Naive thymus-derived CD4-positive, alpha-beta T cell (primary cell): ENCODE results near the gene GRAMD1B. TPM values are rescaled to one million over a fixed set of nuclear protein-coding genes. Genes with fewer than 3 reads are reported as not detected.
A peak's percentile ranks its signal among the peaks of the same experiment; 100 is the strongest.

Experiments used
- ATAC-seq: fragments of 150-1000 bp; cut with Tn5 transposase; 2 replicates; pipeline ENCODE4 v1.10.0; 2021; ENCODE audit warnings: mild to moderate bottlenecking, moderate library complexity
- CTCF ChIA-PET: fragments of 350-600 bp; sonication (Branson Sonifier 250); formaldehyde crosslinking; loops from one replicate; lab custom pipeline; 2021; ENCODE audit warnings: antibody characterized with exemption; lab: Charles Lee
- POLR2A ChIA-PET: fragments of 350-600 bp; sonication (Branson Sonifier 250); formaldehyde crosslinking; loops from one replicate; lab custom pipeline; 2021; ENCODE audit warnings: antibody characterized with exemption, inconsistent platforms; lab: Charles Lee
- DNase-seq, 9 donors: peaks; one replicate each; pipeline versions ENCODE4 v3.0.0 to v3.0.0-alpha.2; 2020 to 2022; ENCODE audit warnings: mixed read lengths in 1 of 9
- H3K27ac ChIP-seq: one replicate; pipeline ENCODE4 v1.7.0; 2013; ENCODE audit warnings: mild to moderate bottlenecking, low read depth, low read length, moderate library complexity
- H3K27me3 ChIP-seq, 2 donors: one replicate each; pipeline ENCODE4 v1.7.0; 2013; ENCODE audit warnings: low read length in 2 of 2, mild to moderate bottlenecking in 2 of 2, moderate library complexity in 2 of 2; ENCODE audit not compliant: control insufficient read depth in 2 of 2, insufficient read depth in 2 of 2
- H3K36me3 ChIP-seq, 3 experiments: 1 replicate in 2 of 3; 2 replicates in 1 of 3; pipeline ENCODE4 v1.7.0; 2013; ENCODE audit warnings: low read length in 3 of 3, mild to moderate bottlenecking in 3 of 3, moderate library complexity in 1 of 3; ENCODE audit not compliant: insufficient read depth in 3 of 3, control insufficient read depth in 2 of 3
- H3K4me1 ChIP-seq, 2 donors: one replicate each; pipeline ENCODE4 v1.7.0; 2013; ENCODE audit warnings: low read length in 2 of 2, mild to moderate bottlenecking in 2 of 2, moderate library complexity in 1 of 2; ENCODE audit not compliant: control insufficient read depth in 2 of 2, insufficient read depth in 2 of 2
- H3K4me3 ChIP-seq: 2 replicates; pipeline ENCODE4 v1.7.0; 2013; ENCODE audit warnings: mild to moderate bottlenecking, low read length
- H3K9me3 ChIP-seq, 3 experiments: 1 replicate in 2 of 3; 2 replicates in 1 of 3; pipeline ENCODE4 v1.7.0; 2013; ENCODE audit warnings: low read length in 3 of 3; ENCODE audit not compliant: control insufficient read depth in 2 of 3
- H3K27ac Mint-ChIP-seq, 9 donors: one replicate each; pipeline ENCODE4 v1.8.0; 2020 to 2022; ENCODE audit warnings: mixed read lengths in 9 of 9, mild to moderate bottlenecking in 8 of 9, moderate library complexity in 5 of 9, inconsistent platforms in 2 of 9
- H3K27me3 Mint-ChIP-seq, 5 donors: one replicate each; pipeline ENCODE4 v1.8.0; 2021 to 2022; ENCODE audit warnings: mixed read lengths in 5 of 5, mild to moderate bottlenecking in 1 of 5
- H3K36me3 Mint-ChIP-seq, 5 donors: one replicate each; pipeline ENCODE4 v1.8.0; 2020 to 2022; ENCODE audit warnings: mixed read lengths in 5 of 5, mild to moderate bottlenecking in 3 of 5, inconsistent platforms in 1 of 5
- H3K4me1 Mint-ChIP-seq, 7 donors: one replicate each; pipeline ENCODE4 v1.8.0; 2020 to 2022; ENCODE audit warnings: mixed read lengths in 7 of 7, mild to moderate bottlenecking in 3 of 7, inconsistent platforms in 1 of 7
- H3K4me3 Mint-ChIP-seq, 10 donors: one replicate each; pipeline ENCODE4 v1.8.0; 2020 to 2022; ENCODE audit warnings: mild to moderate bottlenecking in 10 of 10, mixed read lengths in 10 of 10, moderate library complexity in 6 of 10, inconsistent platforms in 2 of 10
- H3K9me3 Mint-ChIP-seq, 11 donors: one replicate each; pipeline ENCODE4 v1.8.0; 2020 to 2022; ENCODE audit warnings: mixed read lengths in 11 of 11, mild to moderate bottlenecking in 4 of 11, inconsistent platforms in 1 of 11, moderate library complexity in 1 of 11
- intact Hi-C, 2 donors: fragments of 100-400 bp; cut with micrococcal nuclease; formaldehyde crosslinking; loops; one replicate each; pipeline ENCODE4 v1.15.1; 2023
- polyA plus RNA-seq, 2 donors: library from polyadenylated mRNA; unstranded; fragments of 300-500 nt; fragmentation: Illumina TruSeq; gene quantifications; one replicate each; pipeline ENCODE4 v1.2.3, GENCODE V29; 2021
- total RNA-seq, 6 experiments: library from RNA in 5 of 6; stranded (reverse) in 5 of 6; gene quantifications; 1 replicate in 5 of 6; 2 replicates in 1 of 6; pipeline ENCODE4 v1.2.3 and lab custom pipeline; 2021 to 2026

The GRAMD1B gene
- total and polyA plus RNA-seq, 7 experiments from 2014 or later, result 1.7 to 88.9 (median 10.0) TPM

GRCh38 chr11:123479048-123479837 lies 49.2 kb downstream of the GRAMD1B start:
- no peak overlapping the region for H3K27ac ChIP-seq
- DNase-seq (no peak), ATAC-seq (peak; percentile 50)
- intact Hi-C loops, result loop anchor here (2.0 to 5.0 kb wide), 5 partner anchors 24 to 368 kb away; no protein-coding TSS in a partner anchor
- Mint-ChIP-seq H3K4me1 (peaks cover 0 to 60% (median 5%) of the 10 kb centered on the region in 7 donors), H3K27me3 (no peaks in the 10 kb centered on the region), H3K9me3 (no peaks in the 10 kb centered on the region), H3K36me3 (peaks cover 0 to 8% (median 4%) of the 10 kb centered on the region in 5 donors), H3K27ac (peak overlapping the region in 1 of 9 donors; percentile 58), H3K4me3 (peak overlapping the region in 1 of 10 donors; percentile 33)
- H3K27me3 ChIP-seq, result no peaks in the 10 kb centered on the region
- H3K36me3 ChIP-seq, result no peaks in the 10 kb centered on the region
- POLR2A ChIA-PET, result interaction anchor here (1.5 kb wide), 1 partner anchor 71 kb away, joined by 8 read pairs; no protein-coding TSS in a partner anchor
- H3K4me3 ChIP-seq, result no peak overlapping the region
- no peaks in the 10 kb centered on the region for H3K4me1 ChIP-seq
- H3K9me3 ChIP-seq, result no peaks in the 10 kb centered on the region
- CTCF ChIA-PET, result interaction anchor here (0.8 to 7.1 kb wide), 10 partner anchors 9 to 178 kb away, joined by 3 to 190 read pairs (median 4); no protein-coding TSS in a partner anchor

- ChIA-PET POLR2A (no interaction called here), CTCF (interaction anchor here (1.1 to 7.1 kb wide), 2 partner anchors 10 to 73 kb away, joined by 4 to 190 read pairs; no protein-coding TSS in a partner anchor)
- H3K4me3 Mint-ChIP-seq, result no peak overlapping the region
- DNase-seq (no peak), ATAC-seq (no peak)
- intact Hi-C loops, result no loop called here
- Histone ChIP-seq H3K27me3 (no peaks in the 10 kb centered on the region), H3K36me3 (no peaks in the 10 kb centered on the region), H3K27ac (no peak overlapping the region), H3K4me3 (no peak overlapping the region), H3K9me3 (no peaks in the 10 kb centered on the region), H3K4me1 (no peaks in the 10 kb centered on the region)
- peaks cover 0 to 63% (median 5%) of the 10 kb centered on the region in 7 donors for H3K4me1 Mint-ChIP-seq
- H3K9me3 Mint-ChIP-seq, result no peaks in the 10 kb centered on the region
- H3K27me3 Mint-ChIP-seq, result no peaks in the 10 kb centered on the region
- H3K27ac Mint-ChIP-seq, result peak overlapping the region in 1 of 9 donors; percentile 40
- H3K36me3 Mint-ChIP-seq, result peaks cover 0 to 11% (median 4%) of the 10 kb centered on the region in 5 donors
Observed at GRCh38 chr11:123480290-123480815, 50.3 kb downstream of the GRAMD1B start.

- intact Hi-C loops, result no loop called here
- Histone ChIP-seq H3K27ac (no peak overlapping the region), H3K4me1 (no peaks in the 10 kb centered on the region), H3K27me3 (no peaks in the 10 kb centered on the region), H3K4me3 (no peak overlapping the region), H3K9me3 (no peaks in the 10 kb centered on the region), H3K36me3 (no peaks in the 10 kb centered on the region)
- Mint-ChIP-seq H3K4me1 (peaks cover 0 to 58% (median 5%) of the 10 kb centered on the region in 7 donors), H3K9me3 (no peaks in the 10 kb centered on the region), H3K27me3 (no peaks in the 10 kb centered on the region), H3K4me3 (no peak overlapping the region), H3K36me3 (peaks cover 0 to 11% (median 4%) of the 10 kb centered on the region in 5 donors), H3K27ac (no peak overlapping the region)
- DNase-seq (no peak), ATAC-seq (no peak)
- CTCF ChIA-PET, result interaction anchor here (1.3 kb wide), 1 partner anchor 73 kb away, joined by 13 read pairs; no protein-coding TSS in a partner anchor
- POLR2A ChIA-PET, result no interaction called here
Observed at GRCh38 chr11:123480882-123481281, 50.8 kb downstream of the GRAMD1B start.

GRCh38 chr11:123481640-123482039 lies 51.6 kb downstream of the GRAMD1B start:
- Histone ChIP-seq H3K4me3 (no peak overlapping the region), H3K27ac (no peak overlapping the region), H3K9me3 (no peaks in the 10 kb centered on the region), H3K4me1 (no peaks in the 10 kb centered on the region), H3K36me3 (no peaks in the 10 kb centered on the region), H3K27me3 (no peaks in the 10 kb centered on the region)
- CTCF ChIA-PET, result interaction anchor here (1.3 kb wide), 1 partner anchor 74 kb away, joined by 13 read pairs; no protein-coding TSS in a partner anchor
- Mint-ChIP-seq H3K4me3 (peak overlapping the region in 1 of 10 donors; percentile 15), H3K4me1 (peaks cover 0 to 55% (median 5%) of the 10 kb centered on the region in 7 donors), H3K36me3 (peaks cover 0 to 11% (median 4%) of the 10 kb centered on the region in 5 donors), H3K27me3 (no peaks in the 10 kb centered on the region), H3K9me3 (no peaks in the 10 kb centered on the region), H3K27ac (peak overlapping the region in 1 of 9 donors; percentile 54)
- intact Hi-C loops, result no loop called here
- ATAC-seq (no peak), DNase-seq (no peak)
- POLR2A ChIA-PET, result no interaction called here

- Histone ChIP-seq H3K27me3 (no peaks in the 10 kb centered on the region), H3K4me1 (no peaks in the 10 kb centered on the region), H3K36me3 (no peaks in the 10 kb centered on the region), H3K27ac (no peak overlapping the region), H3K9me3 (no peaks in the 10 kb centered on the region), H3K4me3 (no peak overlapping the region)
- ATAC-seq (no peak), DNase-seq (no peak)
- Mint-ChIP-seq H3K4me3 (no peak overlapping the region), H3K4me1 (peaks cover 0 to 52% (median 5%) of the 10 kb centered on the region in 7 donors), H3K27me3 (no peaks in the 10 kb centered on the region), H3K27ac (no peak overlapping the region), H3K9me3 (no peaks in the 10 kb centered on the region), H3K36me3 (peaks cover 0 to 11% (median 4%) of the 10 kb centered on the region in 5 donors)
- POLR2A ChIA-PET, result no interaction called here
- CTCF ChIA-PET, result interaction anchor here (1.3 to 3.1 kb wide), 2 partner anchors 75 kb away, joined by 13 to 17 read pairs; no protein-coding TSS in a partner anchor
- intact Hi-C loops, result no loop called here
Observed at GRCh38 chr11:123482218-123482617, 52.1 kb downstream of the GRAMD1B start.

- no peaks in the 10 kb centered on the region for H3K9me3 Mint-ChIP-seq
- Histone ChIP-seq H3K4me1 (no peaks in the 10 kb centered on the region), H3K27me3 (no peaks in the 10 kb centered on the region), H3K4me3 (no peak overlapping the region), H3K27ac (no peak overlapping the region), H3K9me3 (no peaks in the 10 kb centered on the region), H3K36me3 (no peaks in the 10 kb centered on the region)
- no peak overlapping the region for H3K4me3 Mint-ChIP-seq
- H3K27ac Mint-ChIP-seq, result peak overlapping the region in 1 of 9 donors; percentile 66
- DNase-seq (no peak), ATAC-seq (no peak)
- H3K4me1 Mint-ChIP-seq, result peaks cover 0 to 49% (median 5%) of the 10 kb centered on the region in 7 donors
- intact Hi-C loops, result no loop called here
- H3K27me3 Mint-ChIP-seq, result no peaks in the 10 kb centered on the region
- ChIA-PET CTCF (interaction anchor here (0.7 to 3.1 kb wide), 3 partner anchors 76 to 473 kb away, joined by 5 to 17 read pairs (median 7); no protein-coding TSS in a partner anchor), POLR2A (no interaction called here)
- H3K36me3 Mint-ChIP-seq, result peaks cover 0 to 11% (median 4%) of the 10 kb centered on the region in 5 donors
Observed at GRCh38 chr11:123483058-123483457, 53.0 kb downstream of the GRAMD1B start.
